Activated CD8-positive, alpha-beta memory T cell treated with anti-CD3 and anti-CD28 coated beads for 48 hours (primary cell): ENCODE measurements around the gene FAM83G.
"Not testable (repeated sequence)": the region's sequence is repeated elsewhere in the genome, so short reads cannot be mapped to it uniquely, and the experiment has no call there.

Experiments used
- DNase-seq, 3 experiments: peaks; one replicate each; pipeline ENCODE4 v3.0.0-alpha.2; 2020; ENCODE audit warnings: low read depth in 2 of 3, low spot score in 2 of 3

Gene FAM83G

DNA sequence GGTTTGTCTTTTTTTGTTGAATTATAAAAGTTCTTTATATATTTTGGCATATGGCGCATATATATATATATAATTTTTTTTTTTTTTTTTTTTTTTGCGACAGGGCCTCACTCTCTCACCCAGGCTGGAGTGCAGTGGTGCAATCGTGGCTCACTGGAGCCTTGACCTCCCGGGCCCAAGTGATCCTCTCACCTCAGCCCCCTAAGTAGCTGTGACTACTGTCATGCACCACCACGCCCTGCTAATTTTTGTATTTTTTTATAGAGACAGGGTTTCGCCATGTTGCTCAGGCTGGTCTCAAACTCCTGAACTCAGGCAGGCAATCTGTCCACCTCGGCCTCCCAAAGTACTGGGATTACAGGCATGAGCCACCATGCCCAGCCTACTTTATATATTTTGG lies 82.0 kb downstream of the FAM83G start:
- not testable (repeated sequence) for DNase-seq

GRCh38 chr17:18921912-18922451 lies 82.6 kb downstream of the FAM83G start:
- DNase-seq: no peak

DNA sequence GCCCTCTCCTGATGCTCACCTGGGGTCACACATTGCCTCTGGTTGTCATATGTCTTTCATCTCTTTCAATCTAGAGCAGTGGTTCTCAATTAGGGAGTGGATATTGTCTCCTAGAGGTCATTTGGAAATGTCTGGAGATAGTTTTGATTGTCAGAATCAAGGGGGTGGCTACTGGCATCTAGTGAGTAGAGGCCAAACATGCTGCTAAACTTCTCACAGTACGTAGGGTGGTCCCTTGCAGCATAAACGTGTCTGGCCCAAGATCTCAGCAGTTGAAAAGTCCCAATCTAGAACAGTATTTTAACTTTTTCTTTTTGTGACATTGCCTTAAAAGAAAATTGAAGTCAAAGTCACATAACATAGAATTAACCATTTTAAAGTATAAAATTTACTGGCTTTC lies 83.1 kb downstream of the FAM83G start:
- no peak for DNase-seq

DNA sequence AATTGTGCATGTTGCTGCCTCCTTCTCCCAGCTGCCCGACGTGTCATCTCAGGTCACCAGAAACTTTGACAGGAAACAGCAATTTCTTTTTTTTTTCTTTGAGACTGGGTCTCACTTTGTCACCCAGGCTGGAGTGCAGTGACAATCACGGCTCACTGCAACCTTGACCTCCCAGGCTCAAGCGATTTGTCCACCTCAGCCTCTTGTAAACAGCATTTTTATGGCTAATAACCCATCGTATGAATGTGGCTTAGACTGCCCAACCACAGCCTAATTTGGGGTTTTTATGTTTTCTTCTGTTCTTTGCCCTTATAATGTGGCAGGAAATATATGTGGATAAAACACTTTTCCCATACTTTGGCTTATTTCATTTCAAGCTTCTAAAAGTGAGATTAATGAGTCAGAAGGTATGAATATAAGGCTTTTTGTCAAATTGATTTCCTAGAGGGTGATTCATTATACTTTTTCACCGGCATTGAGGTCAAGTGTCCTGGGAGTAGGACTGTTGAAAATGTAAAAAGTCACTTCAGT lies 83.6 kb downstream of the FAM83G start:
- DNase-seq: no peak

DNA sequence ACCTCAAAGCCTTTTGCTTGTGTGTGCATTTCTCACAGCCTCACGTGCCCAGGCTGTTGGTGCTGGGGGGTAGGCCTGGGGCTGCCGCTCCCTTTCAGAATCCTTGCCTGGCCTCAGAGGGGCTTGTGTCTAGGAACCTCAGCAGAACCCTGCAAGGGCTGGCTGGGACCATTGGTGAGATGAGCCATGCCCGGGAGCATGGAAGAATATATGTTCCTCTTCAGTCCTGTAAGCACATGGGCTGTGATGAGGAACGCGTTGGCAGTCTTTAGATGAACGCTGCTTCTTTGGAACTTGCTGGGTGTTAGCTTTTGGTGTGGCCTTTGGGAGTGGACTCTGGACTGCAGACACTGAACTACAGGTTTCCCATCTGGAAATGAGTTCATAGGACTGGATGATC lies 84.6 kb downstream of the FAM83G start:
- DNase-seq: no peak
